Stimulated activated CD8-positive, alpha-beta memory T cell treated with anti-CD3 and anti-CD28 coated beads, Interleukin-4, amount 100 ng/mL, for 24 hours (primary cell): ENCODE results near the gene RAD51B.

Experiments used
- DNase-seq: peaks from one replicate; pipeline ENCODE4 v3.0.0-alpha.2; 2020; ENCODE audit warnings: low read depth

RAD51B gene

DNA sequence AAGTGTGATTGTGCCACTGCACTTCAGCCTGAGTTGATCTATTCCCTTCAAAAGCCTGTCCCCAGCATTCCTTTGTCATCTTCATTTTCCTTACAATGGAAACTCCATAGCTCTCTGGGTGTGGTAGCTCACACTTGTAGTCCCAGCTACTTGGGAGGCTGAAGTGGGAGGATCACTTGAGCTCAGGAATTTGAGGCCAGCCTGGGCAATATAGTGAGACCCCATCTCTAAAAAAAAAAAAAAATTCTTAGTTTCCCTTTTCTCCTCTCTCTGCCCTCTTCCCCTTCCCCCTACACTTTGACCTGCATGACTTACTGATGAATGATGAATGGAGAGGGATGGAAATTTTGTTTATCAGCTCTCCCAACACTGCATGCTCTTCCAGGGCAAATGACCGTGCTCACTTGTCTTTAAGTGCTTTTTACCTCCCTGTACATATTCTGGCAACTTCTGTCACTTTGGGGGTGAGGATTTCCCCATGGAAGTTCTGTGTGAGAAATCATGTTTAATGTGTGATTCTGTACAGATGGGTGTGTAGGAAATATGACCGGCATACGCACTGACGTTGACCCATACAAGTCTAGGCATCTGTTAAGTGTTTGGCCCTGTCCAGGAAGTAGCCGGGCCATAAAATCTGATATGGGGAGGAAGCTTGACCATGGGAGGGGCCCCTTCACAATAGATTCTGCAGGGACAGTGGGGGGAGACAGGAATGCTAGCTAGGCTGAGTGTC, 907.9 kb downstream of the RAD51B start:
- DNase-seq = no peak

DNA sequence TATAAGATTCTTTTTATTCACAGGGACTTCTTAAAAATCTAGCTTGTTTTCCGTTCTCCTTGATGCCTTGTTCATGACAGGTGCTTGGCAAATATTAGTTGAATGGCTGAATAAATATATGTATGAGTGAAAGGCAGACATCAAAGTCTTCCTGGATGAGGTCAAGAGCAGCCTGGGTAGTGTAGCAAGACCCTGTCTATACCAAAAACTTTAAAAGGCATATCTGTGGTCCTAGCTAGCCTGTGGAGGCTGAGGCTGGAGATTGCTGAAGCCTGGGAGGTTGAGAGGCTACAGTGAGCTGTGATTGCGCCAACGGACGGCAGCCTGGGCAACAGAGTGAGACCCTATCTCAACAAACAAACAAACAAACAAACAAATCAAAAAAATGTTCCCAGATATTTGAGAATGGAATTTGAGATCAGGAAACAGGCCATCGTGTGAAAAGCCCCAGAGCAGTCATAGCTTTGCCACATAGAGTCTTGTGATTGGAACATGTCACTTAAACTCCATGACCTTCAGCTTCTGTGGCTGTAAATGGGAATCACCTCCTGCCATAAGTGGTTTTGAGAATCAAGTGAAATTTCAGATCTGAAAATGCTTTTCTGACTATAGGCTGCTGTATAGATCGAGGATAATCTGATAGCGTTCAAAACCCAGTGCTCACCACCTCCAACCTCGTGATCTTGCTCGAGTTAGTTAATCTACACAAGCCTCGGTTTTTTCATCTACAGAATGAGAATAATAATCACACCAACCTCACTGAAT, 908.9 kb downstream of the RAD51B start:
- DNase-seq = no peak

DNA sequence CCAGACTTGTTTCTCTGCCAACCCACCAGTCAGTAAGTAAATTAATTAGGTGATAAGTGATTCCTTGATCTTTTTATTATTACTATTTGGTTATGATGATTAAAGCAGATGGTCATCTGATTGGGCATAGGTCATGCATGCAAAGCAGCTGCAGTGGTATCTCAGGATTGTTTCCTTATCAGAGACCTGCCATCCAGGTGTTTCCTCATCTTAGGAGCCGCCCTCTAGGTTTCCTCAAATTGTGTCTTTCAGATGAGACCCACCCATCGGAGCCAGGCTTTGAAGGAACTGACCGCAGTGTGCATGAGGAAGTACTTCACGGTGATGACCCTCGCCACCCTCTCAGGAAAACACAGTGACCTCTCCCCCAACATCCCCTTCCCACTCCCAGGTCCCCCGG, 910.0 kb downstream of the RAD51B start:
- DNase-seq = no peak

DNA sequence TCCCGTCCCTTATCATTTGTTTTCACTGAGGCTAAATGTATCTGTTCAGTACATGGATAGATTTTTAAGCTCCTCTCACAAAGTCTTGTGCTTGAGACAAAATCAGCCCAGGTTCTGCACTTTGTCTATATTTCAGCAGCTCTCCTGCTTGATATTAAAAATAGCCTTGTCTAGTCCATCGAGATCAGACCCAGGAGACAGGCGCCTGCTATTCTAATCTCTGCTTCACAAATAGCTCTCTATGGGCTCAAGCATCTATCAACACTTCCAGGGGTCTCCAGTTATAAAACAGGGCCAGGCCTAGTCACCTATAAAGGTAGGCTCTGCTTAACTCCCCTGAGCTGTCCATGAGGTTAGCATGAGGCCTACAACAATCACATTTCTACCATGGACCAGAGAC, 910.8 kb downstream of the RAD51B start:
- DNase-seq = no peak

DNA sequence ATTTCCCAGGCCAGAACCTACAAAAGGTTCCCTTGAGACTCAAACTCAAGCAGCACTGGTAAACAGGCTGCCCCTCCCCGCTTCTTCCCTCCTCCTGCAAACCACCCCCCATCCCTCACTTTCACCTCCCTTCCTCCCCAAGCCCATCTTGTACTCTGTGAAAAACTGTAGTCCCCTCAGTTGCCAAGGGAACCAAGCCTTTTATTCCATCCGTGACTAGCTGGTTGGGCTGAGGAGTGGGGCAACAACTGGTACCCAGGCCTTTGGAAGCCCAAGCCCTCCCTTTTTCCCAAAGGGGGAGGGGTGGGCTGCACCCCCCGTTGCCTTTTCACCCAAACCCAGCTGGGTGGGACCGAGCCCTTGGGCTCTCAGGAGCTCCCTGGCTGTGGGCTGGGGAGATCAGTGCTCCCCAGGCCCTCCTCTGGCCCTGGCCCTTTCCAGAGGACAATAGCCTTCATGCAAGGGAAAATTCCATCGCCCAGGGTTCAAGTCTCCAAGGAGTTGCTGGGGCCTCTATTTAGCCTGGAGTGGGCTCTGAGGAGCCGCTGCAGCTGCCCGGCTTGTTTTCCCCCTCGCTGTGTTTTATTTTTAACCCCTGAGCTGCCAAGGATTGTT, 911.3 kb downstream of the RAD51B start:
- DNase-seq = no peak

DNA sequence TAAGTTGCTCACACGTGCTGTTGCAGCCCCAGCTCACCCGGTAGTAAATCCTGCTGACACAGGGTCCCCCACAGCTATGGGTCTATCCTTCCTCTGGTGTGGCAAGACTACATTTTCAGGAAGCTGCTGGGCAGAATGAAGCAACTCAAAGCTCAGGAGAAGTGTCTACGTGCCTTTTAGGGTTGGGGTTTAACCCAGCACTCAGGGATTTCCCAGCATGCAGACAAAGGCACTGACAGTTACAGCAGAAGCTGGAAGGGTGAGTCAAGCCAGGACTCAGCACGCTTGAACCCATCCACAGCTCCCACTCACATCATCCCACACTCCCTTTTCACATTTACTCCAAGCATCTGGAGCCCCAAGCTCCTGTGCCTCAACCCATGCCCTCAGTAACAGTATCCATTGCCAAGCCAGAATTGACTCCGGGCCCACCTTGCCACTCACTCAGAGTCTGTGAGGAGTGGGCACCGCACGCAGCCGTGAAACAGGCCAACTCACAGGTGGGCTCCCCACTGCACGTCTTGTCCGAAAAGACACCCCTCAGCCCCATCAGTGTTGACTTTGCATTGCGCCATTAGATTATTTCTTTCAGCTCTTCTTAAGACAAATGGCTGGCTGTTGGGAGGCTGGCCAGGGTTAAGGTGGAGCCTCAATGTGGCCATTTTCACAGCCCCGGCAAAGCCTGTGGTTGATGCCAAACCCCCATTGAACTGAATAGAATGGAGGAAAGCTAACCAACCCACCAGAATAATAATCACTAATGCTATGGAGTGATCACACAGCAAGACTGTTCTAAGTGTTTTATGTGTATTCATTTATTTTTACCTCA, 913.7 kb downstream of the RAD51B start:
- DNase-seq = no peak

DNA sequence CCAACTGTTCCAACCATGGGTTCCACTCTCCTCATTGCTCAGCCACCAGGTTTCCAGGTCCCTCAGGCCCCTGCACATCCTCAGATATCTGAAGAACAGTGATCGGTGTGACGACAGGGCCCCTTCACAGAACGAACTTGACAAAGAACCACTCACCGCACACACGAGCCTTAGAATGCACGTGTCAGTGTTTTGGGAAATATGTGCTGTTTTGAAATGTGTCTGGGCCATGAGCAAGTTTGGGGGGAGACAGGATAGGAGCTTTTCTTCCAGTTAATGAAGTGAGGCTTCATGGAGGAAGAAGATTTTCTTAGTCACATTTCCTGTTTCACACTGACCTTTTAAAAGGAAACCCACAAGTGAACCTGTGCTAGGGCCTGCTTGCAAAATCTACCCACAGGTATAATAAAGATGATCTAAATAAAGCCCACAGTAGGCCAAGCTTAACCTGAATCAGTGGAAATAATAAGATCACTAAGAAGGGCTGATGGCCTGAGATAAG, 914.7 kb downstream of the RAD51B start:
- peak; percentile 33 for DNase-seq

DNA sequence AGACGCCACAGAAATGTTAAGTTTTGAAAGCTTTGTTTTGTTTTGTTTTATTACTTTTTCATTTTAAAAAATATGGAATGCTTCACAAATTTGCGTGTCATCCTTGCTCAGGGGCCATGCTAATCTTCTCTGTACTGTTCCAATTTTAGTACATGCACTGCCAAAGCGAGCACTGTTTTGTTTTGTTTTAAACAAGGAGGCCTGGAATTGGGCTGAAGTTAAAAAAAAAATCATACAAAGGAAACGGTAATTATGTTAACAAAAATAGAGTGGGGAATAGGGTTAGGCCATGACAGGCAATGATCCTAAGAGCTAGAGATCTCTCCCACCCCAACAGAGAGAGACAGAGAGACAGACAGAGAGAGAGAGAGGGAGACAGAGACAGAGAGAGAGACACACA, 916.3 kb downstream of the RAD51B start:
- no peak for DNase-seq

DNA sequence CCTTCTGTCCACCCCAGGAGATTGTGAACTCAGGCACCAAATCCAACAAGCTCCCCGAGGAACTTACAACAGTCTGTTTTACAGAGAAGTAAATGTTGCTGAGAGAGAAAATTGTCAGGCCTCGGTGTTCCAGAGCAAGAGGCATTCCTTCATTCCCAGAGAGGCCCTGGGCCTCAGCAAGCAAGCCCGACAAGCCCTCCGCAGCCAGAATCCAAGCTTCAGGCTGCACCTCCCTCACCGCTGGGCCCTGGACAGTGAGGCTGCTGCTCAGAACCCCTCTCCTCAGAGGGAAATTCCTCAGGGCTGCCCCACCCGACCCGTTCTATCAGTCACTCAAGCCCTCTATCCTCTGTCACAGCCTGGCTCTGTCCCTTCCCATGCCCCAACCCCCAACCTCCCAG, 916.9 kb downstream of the RAD51B start:
- DNase-seq = no peak

DNA sequence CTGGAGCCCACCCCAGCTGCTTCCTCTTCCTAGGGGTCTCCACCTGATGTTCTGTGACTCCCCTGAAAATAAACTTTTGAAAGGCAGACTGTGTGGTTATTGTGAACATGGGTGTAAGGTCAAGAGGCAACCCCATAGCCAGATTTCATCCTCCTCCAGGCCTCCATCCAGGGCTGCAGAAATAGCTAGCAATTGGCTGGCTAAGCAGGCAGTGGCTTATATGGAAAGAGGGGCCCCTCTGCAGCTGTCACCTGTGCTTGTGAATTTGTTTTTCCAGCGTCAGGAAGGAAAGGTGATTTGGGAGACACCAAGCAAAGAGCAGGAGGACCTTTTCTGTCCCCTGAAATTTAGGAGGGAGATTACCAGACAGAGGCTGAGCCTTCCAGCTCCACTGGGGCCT, 917.5 kb downstream of the RAD51B start:
- no peak for DNase-seq

DNA sequence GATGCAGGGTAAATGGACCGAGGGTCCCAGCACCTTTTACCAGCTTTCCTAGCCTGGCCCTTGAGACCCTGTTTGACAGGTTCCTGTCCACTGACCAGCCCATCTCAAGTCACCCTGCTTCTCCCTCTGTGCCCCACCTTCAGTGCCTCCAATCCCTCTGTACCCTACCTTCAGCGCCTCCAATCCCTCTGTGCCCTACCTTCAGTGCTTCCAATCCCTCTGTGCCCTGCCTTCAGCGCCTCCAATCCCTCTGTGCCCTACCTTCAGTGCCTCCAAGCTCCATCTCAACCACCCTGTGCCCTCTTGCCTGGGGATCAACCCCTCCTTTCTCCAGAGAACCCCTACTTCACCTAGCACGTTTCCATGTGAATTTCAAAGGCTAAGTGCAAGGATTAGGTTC, 919.0 kb downstream of the RAD51B start:
- no peak for DNase-seq

DNA sequence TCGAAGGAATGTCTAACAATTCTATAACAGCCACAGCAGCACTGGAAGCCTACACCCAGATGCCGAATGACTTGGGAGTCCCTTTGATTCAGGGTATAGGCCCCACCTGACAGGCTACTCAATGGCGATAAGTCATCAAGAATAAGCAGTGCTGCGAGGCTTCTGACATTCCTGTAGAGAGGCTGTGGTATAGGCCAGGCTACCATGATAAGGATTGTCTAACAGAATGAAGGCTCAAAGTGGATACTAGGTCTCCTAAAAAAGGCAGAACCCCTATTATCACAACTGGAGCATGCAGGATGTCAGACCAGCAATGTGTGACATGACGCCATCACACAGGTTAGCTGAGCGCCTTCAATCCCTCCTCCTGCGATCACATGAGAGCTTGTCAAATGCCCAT, 920.1 kb downstream of the RAD51B start:
- no peak for DNase-seq

DNA sequence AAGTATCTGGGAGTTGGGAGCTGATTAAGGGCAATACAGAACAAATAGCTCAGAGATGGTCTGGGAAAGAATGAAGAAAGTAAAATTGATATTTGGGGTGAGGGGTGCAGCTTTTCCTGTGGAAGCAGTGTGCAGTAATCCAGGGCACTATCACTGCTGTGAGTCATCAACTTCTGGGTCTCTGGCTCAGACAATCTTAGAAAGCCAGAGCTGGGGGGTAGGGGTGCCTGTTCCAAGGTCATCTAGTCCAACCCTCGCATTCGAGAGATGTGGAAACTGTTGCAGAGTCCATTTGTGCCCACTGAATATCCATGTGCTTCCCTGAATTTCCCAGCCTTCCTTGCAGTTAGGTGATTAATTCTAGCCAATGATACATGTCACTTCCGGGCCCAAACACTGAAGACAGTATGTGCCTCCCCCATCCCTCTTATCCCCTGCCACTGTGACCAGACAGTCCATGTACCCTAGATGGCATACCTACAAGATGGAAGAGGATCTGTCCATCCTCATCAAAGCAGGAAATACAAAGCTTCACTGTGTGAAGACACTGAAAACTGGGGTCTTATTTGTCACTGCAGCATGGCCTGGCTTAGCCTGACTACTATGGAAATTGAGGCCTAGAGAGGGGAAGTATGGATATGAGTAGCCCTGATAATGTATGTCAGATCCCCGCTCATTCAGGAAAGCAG, 921.4 kb downstream of the RAD51B start:
- no peak for DNase-seq

DNA sequence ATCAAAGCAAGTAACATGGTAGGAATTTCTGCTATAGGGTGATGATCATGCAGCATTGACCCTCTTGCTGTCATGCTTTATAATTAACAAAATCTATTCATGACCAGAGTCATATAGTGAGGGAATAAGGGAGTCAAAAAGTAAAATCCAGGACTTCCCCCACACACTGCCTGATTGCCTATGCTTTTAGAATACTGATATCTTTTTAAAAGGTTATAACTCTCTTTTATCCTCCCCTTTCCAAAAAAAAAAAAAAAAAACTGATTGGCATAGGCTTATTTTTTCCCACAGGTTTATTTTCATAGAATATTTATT, 921.9 kb downstream of the RAD51B start:
- DNase-seq = no peak

DNA sequence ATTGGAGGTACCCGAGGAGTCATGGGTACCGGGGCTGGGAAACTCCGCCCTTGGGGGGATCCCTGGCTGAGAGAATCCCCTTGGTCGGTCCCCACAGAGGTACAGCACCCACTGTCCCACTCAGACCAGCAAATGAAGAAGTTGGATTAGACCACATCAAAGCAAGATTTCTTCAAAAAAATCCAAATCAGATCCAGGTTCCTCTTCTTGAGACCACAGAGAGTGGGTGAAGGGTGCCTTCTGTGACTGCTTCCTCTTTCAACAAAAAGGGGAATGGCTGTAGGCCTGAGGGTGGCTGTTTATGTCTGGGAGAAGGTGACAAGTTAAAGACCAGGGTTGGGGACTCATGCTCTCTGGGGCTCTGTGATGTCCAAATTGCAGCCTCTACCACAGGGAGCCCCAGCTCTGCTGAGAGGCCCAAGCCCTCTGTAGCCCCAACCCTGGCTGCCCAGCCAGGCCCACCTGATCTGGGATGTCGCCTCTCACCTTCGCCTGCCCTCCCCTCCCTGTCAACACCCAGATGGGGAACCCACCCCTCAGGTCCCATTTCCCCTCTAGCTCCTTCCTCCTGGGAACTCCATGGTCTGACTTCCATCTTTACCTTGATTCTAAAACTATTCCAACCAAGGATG, 922.4 kb downstream of the RAD51B start:
- no peak for DNase-seq

DNA sequence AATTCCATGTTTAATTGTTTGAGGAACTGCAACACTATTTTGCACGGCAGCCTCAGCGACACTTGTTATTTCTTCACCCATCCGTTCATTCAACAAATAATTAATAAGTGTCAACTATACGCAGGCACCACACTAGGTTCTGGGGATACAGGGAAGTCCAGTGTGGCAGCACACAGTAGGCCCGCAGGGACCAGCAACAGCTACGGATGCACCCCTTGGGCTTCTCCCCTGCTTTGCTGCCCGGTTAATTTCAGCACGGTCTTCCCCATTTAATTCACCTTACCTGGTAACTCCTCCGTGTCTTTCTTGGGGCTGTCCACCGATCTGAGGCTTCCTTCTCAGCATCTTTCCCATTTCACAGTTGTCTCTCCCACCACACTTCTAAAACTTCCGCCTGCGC, 925.0 kb downstream of the RAD51B start:
- DNase-seq = no peak

DNA sequence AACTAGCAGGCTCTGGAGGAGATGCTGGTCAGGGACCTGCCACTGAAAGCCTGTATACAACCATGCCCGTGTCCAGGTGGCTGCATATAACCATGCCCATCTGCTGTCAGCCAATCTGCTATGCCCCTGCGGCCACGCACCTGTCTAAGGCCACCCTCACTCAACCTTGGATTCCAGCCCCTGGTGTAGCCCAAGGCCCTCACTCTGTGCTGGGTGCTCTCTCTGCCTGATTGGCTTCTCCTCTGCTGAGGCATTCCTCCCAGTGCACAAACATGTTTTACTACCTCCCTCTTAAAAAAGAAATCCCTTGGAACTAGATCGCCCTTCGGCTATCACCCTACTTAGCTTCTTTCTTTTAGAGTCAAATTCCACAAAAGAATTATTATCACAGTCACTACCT, 927.8 kb downstream of the RAD51B start:
- DNase-seq = no peak

DNA sequence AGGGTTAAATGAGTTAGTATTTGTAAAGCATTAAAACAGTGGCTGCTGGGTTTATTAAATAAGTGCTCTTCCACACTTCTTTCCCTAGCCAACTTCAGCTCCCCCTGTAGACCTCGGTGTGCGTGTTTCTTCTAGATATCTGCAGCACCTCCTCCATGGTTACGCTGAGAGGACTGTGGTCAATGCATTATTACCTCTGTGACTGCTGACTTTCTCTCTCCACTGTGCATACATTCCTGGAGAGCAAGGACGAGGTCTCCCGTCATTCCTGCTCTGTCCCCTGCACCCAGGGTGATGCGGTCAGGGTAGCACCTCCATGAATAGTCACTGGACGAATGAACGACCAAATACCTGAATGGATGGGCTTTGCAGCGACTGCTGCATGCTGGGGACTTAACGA, 928.7 kb downstream of the RAD51B start:
- no peak for DNase-seq

DNA sequence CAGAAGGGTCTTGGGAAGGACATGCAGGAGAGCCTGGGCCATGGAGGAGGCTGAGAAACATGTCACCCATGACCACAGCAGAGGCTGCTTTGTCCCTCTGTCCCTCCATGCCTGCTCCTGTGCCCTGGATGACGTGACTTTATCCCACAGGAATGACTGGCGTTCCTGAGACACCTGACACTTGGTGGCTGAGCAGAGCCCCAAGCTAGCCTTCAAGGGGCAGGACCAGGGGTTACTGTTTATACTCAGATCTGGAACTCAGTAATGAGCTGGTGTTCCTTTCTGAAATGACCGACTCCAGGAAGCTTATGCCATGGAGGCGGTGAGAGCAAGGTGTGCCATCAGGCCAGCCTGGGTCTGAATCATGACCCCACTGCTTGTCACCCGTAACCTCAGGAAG, 929.1 kb downstream of the RAD51B start:
- no peak for DNase-seq

DNA sequence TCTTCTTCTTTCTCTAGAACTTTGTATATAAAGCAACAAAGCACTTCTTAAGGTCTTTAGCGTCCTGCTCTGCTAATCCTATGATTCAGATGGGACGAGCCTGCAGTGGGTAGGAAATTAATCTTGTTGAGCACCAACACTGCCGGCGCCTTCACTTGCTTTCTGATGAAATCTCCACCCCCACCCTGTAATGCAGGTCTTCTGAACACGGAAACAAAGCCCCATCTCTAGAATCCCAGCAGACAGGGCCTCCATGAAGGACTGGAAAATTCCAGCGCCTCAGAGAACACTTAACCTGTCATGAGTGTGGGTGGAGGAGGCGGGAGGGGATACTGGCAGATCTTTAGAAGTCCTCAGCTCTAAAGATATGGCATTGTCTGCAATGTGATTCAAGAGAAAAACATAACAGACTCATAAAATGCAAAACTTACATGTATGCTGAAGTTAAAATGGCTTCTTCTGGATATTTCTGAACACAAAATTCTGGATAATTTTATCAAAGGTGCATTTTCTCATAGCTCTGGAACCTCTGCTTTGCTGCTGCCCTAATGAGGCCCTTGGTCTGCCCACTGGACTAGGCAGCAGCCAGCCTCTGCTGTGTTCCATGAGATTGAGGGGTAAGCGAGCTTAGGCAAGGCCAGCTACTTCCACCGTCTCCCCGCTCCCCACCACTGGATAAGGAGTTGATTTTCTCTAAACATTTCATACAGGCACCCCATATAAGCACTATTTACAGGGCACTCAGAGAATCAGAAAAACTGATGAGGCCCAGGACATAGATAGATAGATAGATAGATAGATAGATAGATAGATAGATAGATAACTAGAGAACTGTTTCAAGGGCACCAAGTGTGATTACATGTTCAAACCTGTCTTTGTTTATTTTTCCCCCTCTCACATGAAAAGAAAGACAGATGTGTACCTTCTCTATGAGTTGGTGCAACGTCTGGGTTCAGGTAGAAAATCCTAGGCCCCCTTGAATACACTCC, 930.2 kb downstream of the RAD51B start:
- no peak for DNase-seq
